HG03064 (cell line): ENCODE measurements around the gene ELOVL6.
"Not testable (repeated sequence)": the region's sequence is repeated elsewhere in the genome, so short reads cannot be mapped to it uniquely, and the experiment has no call there.

Experiments used
- ATAC-seq: cut with Tn5 transposase; IDR thresholded peaks from one replicate; pipeline ENCODE4 v1.9.1; 2021; ENCODE audit warnings: low read depth; ENCODE audit not compliant: unreplicated experiment

ELOVL6 gene

GRCh38 chr4:110042545-110043517 lies 155.6 kb downstream of the ELOVL6 start:
- no peak for ATAC-seq

DNA sequence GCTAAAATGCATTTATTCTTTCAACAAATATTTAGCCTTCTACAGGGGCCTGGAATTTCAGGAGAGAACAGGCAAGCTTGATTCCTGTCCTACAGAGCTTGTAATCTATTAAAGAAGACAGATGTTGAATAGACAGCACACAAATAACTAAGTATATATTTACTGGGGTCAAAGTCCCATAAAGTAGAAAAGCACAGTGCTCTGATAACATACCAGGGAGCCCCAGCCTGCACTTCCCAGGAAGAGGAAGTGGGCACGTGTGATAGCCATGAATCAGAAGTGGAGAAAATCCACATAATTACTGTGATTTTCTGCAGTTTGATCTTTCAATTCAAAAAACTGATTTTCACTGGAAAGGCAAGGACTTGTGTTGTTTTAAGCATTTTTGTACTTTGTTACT lies 156.7 kb downstream of the ELOVL6 start:
- no peak for ATAC-seq

GRCh38 chr4:110039164-110039563 lies 159.3 kb downstream of the ELOVL6 start:
- ATAC-seq: not testable (repeated sequence)

DNA sequence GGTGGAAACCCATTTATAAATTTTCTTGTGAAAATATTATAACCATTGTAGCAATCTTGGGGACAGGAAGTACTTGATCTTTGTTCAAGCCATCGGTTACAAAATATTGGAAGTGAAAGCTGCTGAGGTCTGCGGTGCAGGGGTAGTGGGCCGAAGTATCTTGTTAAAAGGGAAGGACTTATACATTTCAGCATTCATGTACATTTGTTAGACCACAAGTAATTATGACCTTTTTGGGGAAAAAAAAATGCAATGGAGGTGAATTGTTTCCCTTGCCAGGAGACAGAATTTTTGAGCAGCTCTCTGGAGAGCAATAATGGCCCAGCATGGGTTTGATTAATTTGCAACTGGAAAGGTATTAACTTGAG lies 164.4 kb downstream of the ELOVL6 start:
- ATAC-seq: peak; percentile 99

- ATAC-seq: peak; percentile 7
Observed at GRCh38 chr4:110033355-110034025, 164.9 kb downstream of the ELOVL6 start.

GRCh38 chr4:110032603-110033002 lies 165.8 kb downstream of the ELOVL6 start:
- no peak for ATAC-seq

- no peak for ATAC-seq
Observed at GRCh38 chr4:110025718-110026117, 172.7 kb downstream of the ELOVL6 start.

DNA sequence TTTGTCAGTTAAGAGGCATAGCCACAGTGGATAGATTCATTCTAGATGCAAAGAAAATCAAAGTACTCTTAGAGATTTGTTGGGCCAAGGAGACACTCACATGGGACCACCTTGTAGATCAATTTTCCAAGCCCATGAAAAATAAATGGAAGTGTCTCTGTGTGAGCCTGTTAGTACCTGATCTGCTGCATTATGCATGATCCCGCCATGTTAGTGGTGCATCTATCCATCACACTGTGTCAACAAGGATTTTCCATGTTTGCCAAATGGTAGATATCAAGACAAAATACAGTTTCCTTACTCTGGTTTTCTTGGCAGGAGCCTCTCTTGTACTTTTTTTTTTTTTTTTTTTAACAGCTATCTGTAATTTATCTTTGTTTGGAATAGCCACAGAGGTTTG lies 173.4 kb downstream of the ELOVL6 start:
- ATAC-seq: no peak

DNA sequence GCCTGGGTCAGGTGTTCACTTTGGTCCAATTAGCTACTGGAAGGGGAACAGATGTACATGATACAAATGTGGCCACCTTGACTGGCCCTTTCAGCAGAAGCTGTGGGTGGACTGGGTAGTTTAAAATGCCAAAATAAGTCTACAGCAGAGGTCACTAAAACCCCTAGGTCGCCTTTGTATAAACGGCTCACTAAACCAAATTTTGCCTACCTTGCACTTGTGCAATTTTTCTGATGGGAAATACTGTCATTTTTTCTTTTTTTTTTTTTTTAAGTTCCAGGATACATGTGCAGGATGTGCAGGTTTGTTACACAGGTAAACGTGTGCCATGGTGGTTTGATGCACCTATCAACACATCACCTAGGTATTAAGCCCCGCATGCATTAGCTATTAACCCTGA lies 176.0 kb downstream of the ELOVL6 start:
- no peak for ATAC-seq

DNA sequence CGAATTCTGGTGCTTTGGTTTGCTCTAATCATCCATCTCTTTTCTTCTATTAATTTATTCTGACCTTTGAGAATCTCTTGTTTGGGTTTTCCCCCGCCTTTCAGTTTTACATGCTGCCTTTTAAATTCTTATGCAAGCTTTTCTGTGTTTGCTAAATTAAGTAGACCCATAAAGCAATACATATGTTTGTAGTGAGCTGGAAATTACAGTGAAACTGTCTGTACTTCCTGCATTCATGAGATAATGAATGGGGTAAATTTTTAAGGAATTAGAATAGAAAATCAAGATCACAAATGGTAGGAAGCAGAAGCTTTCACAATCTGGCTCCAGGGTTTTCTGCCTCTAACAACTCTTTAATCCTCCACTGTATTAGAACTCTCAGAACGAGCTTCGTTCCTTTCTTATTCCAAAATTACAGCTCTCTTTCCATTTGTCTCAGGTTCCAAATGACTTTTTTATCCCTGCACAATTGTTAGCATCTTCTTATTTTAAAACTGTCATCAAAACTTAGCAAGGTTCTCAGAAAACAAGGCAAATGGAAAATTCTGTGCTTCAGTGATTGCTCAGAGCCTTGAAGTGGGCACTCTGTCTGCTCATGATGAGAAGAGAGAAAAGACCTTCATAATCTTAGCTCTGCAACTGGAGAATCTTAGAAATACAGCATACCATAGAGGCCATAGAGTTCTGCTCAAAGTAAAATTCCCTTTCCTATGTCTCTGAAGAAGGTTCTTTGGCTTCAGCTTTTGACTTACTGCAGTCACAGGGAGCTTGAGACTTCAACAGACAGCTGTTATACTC lies 177.6 kb downstream of the ELOVL6 start:
- no peak for ATAC-seq

DNA sequence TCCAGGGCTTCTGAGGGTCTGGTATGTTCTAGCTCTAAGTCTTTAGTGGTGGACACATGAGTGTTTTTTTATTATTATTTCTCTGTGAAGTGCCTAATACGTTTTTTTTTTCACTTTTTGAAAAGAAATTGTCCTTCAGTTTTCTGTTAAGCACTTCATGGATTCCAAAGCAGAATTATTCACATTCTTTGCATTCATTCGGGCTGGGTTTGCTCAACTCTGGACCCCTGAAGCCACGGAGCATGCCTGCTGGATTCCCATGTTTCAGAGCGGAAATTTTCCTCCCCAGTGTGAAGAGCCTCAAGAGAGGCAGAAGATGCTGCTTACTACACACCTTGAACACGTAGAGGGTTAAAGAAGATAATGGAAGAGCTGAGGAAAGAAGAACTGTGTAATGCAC lies 178.3 kb downstream of the ELOVL6 start:
- ATAC-seq: no peak

- no peak for ATAC-seq
Observed at GRCh38 chr4:110019153-110019552, 179.3 kb downstream of the ELOVL6 start.

DNA sequence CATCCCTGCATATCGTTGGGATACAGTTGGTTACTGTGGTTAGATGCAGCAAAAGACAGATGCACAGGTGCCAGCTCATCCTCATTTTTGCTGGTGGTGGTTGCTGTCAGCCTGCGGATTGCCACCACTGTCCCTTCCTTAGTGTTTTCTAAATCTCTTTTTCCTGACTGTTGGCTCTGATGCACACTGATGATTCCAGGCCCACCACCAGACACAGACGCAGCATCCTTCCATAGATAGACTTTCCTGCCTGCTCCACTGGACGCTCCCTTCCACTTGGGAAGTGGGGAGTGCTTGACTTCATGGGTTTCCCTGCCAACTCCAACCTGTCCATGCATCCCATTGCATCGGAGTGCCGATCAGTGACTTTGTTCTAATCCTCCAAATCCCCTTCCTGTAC lies 184.2 kb downstream of the ELOVL6 start:
- no peak for ATAC-seq

- no peak for ATAC-seq
Observed at GRCh38 chr4:110012917-110013316, 185.5 kb downstream of the ELOVL6 start.

- ATAC-seq: no peak
Observed at GRCh38 chr4:110010797-110011196, 187.6 kb downstream of the ELOVL6 start.

DNA sequence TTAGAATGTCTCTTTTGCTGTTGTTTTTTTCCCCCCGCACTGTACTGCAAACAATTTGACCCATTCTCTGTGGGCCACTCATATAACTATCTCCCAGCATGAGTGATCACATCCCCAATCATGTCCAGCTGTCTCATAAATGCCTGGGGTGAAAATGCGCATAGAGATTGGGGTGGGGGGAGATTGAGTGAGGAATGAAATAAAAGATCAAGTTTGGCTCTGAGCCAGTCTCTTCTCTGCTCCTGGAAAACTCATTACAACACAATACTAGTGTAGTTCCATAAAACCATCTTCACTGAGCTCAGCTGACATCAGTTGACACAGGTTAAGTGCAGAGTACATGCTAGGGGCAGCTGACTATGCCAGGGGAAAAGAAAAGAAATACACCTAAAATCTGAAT lies 188.9 kb downstream of the ELOVL6 start:
- ATAC-seq: no peak

- no peak for ATAC-seq
Observed at GRCh38 chr4:110008540-110008939, 189.9 kb downstream of the ELOVL6 start.

DNA sequence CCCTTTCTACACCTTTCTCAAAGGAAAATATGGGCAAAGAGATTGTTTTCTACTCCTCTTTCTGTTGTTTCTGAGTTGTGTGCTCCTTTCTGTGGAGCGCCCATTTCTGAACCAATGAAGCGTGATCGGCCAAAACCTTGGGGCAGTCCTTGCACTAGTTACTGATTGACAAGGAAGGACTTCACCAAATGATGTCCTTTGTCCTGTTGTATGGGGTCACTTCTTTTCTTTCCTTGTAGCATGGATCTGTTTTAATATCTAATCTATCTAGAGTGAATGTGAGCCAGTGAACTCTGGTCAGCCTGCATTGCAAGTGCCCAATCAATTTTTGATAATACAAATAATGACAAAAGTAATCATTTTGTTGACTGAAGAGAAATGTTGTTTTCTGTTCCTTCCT lies 191.2 kb downstream of the ELOVL6 start:
- ATAC-seq: no peak

DNA sequence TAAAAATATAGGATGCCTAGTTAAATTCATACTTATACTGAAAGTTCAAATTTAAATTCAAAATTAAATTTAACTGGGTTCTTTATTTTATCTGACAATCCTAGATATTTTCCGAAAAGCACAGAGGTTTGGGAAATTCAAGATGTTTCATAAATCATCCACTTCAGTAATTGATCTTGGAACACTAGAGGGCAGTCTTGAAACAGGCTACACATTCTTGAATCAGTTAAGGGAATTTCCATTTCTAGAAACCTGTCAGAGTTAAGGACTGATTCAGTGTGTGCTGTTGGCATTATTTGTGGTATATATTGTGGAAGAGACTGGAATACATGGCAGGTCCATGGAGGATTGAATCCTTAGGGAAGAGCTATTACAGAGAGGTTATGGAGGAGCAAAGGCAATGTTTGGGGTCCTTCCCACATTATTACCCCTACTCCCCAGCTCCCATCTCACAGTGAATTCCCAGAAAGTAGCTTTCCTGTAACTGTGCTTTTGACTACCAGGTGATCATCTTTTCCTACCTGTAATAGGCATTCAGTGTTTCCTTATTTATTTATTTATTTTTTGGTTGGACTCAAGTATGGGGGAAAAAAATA lies 192.9 kb downstream of the ELOVL6 start:
- ATAC-seq: peak; percentile 64

- no peak for ATAC-seq
Observed at GRCh38 chr4:110004556-110004955, 193.9 kb downstream of the ELOVL6 start.
